ENCODE results near the gene CENPA.
"Not testable (repeated sequence)": the region's sequence is repeated elsewhere in the genome, so short reads cannot be mapped to it uniquely, and the experiment has no call there.

The CENPA gene

DNA sequence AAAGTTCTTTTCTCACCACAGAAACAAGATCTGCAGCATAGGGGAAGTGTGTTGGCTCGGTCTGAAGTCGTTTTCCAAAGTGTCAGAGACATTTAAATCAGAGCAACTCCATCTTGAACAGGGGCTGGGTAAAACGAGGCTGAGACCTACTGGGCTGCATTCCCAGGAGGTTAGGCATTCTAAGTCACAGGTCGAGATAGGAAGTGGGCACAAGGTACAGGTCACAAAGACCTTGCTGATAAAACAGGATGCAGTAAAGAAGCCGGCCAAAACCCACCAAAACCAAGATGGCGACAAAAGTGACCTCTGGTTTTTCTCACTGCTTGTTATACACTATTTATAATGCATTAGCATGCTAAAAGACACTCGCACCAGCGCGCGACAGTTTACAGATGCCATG, 24.9 kb upstream of the CENPA start:
- DNase-seq (ENCODE audit: low read depth), result not testable (repeated sequence)

DNA sequence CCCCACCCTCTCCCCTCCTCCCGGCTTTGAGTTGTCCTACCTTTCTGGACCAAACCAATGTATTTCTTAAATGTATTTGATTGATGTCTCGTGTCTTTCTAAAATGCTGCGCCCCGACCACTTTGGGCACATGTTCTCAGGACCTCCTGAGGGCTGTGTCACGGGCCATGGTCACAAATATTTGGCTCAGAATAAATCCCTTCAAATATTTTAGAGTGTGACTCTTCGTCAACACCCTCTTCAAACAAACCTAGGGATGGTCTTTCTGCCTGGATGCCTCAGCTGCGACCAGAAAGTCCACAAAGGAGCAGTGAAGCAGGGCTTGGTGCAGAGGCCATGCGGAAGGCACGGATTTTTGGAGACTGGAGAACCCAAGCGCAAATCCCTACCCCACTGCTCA, 22.8 kb upstream of the CENPA start:
- DNase-seq (ENCODE audit: low read depth), result no peak

DNA sequence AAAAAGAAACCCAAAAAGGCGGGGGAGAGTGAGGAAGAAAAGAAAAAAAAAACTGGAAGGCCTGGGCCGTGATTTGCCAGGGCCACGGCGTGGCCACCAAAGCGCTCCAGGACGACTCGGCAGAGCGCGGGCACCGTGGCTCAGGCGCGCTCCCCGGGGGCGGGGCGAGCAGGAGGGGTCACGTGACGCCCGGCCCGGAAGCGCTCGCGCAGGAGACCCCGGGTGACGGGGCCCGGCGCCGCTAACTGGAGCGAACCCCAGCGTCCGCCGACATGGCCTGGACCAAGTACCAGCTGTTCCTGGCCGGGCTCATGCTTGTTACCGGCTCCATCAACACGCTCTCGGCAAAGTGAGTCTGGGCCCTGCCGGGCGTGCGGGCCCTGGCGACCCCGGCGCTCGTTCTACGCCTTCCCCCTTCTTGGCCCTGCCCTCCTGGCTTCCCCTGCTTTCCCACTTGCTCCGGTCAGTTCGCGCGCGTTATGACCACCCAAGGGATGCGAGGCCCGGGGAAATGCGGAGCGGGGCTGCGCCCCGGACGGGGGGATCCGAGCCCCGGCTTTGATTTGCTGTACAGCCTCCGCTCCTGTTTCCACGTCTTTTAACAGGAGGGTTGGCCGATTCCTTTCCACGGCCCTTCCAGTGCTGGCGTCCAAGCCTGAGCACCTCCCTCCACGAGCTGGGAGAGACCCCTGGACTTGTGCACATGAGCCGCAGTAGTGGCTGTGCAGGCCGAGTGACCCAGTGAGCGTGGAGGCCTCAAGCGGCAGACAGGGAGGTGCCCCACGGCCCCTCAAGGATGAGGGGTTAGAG, 21.6 kb upstream of the CENPA start, which contains the start of gene SLC35F6:
TSS of gene SLC35F6 (plus strand) at position 207 of the 810 bp plus-strand sequence. CDS start at position 273, 66 bp downstream.
- DNase-seq (ENCODE audit: low read depth), result peak; percentile 75

DNA sequence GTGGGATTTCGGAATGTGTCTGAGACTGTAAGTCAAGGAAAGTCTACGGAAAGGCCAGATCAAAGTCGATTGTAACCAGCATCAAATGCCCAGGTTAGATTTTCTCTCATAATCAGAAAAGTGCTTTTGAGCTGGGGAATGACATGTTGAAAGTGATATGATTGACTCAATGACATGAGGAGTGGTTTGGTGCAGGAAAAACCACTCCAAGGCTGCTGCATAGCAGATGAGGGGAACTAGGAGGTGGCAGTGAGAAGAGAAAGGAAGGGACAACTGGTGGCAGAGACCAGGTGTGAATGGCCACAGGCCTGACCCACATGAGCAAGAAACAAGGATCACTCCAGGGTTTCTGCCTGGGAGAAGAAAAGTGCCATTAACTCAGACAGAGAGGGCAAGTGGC, 20.9 kb upstream of the CENPA start:
- no peak for DNase-seq (ENCODE audit: low read depth)

DNA sequence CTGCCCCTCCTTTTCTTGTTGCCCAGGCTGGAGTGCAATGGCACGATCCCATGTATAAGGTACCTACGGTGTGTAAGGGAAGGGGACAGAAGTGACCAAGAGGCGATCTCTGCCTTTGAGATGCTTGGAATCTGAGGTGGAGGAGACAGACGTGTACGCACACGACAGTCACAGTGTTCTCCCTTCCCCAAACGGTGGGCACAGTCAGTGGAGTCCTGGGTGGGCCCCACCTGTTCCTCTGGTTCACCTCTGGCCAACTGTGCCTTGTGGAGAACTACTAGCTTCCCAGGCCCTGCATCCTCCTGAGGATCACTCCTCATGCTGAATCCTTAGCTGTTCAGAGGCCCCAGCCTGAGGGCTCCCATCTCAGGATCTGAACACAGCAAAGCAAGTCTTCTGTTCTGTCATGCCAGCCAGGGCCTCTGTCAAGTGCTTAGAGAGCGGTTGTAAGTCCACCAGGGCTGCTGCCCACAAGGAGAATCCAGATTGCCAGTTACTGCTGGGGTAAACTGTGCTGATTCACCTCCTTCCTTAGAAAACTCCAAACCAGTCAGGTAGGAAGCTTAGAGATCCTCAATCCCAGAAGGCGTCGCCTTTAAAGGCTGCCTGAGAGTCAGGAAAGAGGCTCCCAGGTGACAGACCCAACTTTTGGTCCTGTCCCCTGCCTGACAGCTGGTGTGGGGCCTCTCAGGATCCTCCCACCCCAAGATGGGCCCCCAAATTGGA, 20.2 kb upstream of the CENPA start:
- DNase-seq (ENCODE audit: low read depth), result no peak

DNA sequence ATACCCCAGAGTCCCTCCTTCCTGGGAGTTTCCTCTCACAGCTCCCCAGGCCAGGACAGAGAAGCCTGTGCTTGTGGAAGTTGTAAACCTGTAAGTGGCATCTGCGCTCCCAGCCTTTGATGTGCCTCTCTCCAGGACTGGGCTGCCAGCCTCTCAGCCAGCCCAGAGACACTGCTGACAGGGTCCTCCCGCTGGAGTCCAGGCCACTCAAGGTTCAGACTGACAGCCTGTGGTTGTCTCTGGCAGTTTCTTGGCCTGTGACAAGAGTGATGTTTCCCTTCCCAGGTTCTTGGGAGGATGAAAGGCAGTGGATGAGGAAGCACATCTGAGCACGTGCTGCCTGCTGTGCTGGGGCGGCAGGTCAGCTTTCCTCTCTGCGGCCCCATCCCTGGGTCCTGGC, 18.7 kb upstream of the CENPA start:
- no peak for DNase-seq (ENCODE audit: low read depth)

DNA sequence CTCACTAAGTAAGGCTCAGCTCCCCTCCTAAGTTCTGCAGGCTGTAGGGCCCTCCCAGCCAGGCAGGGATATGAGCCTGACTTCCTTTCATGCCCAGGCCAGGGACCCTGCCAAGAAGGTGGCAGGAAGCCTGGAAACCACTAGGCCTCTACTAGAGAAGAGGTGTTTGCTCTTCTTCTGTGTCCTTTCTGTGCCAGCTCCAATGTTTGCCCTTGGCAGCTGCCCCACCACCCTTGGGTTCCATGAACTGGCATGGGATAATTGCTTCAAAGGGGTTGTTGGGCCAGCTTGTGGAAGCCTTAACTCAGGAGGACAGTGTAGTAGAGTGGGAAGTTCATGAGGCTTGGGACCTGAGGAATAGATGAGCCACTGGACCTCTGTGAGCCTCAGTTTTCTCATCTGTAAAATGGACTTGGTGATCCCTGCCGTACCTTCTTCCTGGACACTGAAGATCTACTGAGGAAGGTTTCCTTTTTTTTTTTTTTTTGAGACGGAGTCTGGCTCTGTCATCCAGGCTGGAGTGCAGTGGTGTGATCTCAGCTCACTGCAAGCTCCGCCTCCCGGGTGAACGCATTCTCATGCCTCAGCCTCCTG, 17.9 kb upstream of the CENPA start:
- no peak for DNase-seq (ENCODE audit: low read depth)

DNA sequence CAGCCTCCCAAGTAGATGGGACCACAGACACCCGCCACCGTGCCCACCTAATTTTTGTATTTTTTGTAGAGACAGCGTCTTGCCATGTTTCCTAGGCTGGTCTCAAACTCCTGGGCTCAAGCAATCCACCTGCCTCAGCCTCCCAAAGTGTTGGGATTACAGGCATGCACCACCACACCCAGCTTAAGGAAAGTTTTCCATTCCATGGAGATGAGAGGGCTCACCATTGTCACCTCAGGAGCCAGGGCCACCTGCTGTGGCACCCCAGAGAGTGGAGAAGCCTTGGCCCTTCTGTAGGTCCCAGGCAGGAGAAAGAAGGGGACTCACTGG, 17.1 kb upstream of the CENPA start:
- DNase-seq (ENCODE audit: low read depth), result no peak

DNA sequence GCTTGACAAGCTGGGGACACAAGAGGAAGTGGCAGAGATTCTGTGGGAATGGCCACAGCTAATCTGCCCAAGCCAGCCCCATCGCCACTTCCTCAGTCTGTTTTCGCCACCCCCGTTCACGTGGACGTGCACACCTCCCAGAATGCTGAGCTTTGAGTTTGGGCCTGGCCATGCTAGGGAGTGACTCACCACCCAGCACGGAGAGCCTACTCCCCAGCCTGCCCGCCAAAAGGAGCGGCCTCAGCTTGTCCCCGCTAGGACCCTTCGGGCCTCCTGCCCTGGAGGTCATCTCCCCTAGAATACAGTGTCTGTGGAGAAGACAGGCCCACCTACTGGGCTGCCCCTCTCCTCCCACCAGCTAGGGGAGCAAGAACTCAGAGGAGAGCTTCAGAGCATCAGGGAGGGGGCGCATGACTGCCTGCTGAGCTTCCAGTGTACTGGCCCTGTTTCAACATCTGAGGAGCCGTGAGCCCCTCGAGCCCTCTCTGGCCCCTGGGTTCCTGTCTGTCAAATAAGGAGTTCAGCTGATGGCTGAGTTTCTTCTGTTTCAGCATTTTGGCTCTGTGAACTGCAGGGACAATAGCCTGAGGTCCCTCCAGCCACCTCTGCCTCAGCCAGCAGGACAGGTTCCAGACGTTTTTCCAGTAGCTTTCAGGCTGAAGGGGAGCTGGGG, 16.6 kb upstream of the CENPA start:
- no peak for DNase-seq (ENCODE audit: low read depth)

DNA sequence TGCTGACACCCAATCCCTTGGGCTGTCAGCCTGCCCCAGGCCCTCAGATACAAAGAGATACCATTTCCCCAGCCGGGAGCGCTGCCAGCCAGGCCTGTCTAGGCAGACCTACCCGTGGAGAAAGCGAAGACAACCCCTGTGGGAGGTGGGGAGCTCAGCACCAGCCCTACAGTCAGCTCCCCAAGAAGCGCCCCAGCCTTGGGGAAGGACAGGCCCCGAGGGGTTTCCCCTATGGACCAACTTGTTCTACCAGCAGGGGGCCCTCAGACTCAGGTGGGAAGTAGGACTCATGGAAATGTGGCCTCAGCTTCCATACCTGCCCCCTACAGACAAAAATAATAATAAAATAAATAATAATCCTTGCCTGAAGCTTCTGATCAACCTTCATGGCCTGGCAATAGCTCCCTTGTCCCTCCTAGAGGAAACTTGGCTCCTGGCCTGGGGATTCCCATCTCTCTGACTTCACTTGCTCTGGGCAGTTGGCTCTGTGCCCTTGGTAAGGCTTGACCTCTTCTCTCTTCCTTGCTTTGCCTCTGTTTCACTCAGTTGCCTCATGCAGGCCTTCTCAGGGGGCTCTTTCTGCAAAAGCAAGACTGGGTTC, 14.8 kb upstream of the CENPA start:
- DNase-seq (ENCODE audit: low read depth), result no peak

DNA sequence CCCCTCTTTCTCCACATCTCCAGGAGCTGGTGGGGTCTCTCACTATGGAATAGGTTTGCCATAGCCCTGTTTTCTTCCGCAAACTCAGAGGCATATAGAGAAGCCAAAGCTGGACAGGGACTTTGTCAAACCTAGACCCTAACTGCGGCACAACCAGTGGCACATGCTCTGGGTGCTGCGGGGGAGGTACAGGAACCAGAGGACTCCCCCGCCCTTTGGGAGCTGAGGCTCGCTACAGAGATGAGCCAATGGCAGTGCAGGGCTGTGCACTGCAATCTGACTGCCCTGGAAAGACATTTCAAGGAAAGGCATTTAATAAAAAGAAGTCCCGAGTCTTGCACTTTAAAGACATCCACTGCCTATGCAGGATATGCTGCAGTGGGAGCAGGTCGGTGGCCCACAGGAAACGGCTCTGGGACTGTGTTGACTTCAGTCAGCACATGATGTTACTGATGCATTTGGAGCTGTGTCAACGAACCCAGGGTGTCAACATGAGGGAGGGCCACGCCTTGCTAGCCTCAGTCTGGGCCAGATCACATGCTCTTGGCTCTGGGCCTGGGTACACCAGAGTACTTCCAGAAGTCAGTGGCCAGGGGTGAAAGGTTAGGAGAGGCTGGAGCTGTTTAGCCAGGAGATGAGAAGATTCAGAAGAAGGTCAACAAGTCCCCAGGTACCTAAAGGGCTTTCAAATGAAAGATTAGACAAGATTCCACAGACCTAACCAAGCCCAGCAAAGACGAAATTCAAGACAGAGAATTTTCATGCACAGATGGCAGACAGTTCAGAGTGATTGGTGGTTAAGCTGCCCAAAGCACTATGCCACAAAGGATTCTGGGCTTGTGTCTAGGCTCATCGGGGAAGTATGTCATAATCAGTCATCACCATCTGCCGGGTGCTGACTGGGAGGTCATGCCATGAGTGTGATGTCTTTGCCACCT, 13.5 kb upstream of the CENPA start:
- no peak for DNase-seq (ENCODE audit: low read depth)

DNA sequence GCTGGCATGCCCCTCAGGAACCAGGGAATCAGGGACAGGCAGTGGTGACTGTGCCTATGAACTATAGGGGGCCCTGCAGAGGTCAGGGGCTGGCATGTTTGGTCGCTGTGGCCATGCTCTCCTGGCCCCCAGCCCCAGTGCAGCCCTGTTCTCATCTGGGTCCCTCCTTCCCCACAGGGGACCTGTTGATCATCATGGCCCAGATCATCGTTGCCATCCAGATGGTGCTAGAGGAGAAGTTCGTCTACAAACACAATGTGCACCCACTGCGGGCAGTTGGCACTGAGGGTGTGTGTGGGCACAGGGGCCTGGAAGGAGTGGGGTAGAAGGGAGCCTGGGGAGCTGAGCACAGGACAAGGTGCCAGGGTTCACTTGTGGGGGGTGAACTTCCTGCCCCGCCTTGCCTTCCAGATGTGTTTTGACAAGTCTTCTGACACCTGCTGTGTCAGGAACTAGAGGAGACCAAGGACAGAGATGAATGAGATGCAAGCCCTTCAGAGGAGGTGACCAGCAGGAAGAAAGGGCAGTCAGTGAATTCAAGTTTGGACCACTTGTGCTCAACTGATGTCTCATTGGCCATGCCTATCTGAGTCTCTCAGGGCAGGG, 9.6 kb upstream of the CENPA start:
- DNase-seq (ENCODE audit: low read depth), result no peak

DNA sequence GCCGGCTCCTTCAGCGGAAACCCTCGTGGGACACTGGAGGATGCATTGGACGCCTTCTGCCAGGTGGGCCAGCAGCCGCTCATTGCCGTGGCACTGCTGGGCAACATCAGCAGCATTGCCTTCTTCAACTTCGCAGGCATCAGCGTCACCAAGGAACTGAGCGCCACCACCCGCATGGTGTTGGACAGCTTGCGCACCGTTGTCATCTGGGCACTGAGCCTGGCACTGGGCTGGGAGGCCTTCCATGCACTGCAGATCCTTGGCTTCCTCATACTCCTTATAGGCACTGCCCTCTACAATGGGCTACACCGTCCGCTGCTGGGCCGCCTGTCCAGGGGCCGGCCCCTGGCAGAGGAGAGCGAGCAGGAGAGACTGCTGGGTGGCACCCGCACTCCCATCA, 7.8 kb upstream of the CENPA start:
- DNase-seq (ENCODE audit: low read depth), result no peak

DNA sequence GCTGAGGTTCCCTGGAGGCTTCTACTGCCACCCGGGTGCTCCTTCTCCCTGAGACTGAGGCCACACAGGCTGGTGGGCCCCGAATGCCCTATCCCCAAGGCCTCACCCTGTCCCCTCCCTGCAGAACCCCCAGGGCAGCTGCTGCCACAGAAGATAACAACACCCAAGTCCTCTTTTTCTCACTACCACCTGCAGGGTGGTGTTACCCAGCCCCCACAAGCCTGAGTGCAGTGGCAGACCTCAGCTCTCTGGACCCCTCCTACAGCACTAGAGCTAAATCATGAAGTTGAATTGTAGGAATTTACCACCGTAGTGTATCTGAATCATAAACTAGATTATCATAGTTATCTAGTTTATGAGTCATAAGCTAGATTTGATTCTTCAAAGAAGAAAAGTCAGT, 7.3 kb upstream of the CENPA start:
- no peak for DNase-seq (ENCODE audit: low read depth)

DNA sequence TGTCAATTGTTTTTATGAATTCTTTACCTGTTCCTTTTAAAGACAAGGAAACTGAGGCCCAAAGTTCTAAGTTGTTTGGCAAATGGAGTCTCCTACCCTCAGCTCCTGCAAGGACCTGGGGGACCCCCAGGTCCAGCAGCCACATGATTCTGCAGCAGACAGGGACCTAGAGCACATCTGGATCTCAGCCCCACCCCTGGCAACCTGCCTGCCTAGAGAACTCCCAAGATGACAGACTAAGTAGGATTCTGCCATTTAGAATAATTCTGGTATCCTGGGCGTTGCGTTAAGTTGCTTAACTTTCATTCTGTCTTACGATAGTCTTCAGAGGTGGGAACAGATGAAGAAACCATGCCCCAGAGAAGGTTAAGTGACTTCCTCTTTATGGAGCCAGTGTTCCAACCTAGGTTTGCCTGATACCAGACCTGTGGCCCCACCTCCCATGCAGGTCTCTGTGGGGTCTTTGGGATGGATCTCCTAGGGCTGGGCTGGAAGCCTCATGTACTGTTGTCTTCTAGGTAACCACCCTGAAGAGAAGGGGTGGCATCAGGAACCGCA, 5.6 kb upstream of the CENPA start:
- no peak for DNase-seq (ENCODE audit: low read depth)

DNA sequence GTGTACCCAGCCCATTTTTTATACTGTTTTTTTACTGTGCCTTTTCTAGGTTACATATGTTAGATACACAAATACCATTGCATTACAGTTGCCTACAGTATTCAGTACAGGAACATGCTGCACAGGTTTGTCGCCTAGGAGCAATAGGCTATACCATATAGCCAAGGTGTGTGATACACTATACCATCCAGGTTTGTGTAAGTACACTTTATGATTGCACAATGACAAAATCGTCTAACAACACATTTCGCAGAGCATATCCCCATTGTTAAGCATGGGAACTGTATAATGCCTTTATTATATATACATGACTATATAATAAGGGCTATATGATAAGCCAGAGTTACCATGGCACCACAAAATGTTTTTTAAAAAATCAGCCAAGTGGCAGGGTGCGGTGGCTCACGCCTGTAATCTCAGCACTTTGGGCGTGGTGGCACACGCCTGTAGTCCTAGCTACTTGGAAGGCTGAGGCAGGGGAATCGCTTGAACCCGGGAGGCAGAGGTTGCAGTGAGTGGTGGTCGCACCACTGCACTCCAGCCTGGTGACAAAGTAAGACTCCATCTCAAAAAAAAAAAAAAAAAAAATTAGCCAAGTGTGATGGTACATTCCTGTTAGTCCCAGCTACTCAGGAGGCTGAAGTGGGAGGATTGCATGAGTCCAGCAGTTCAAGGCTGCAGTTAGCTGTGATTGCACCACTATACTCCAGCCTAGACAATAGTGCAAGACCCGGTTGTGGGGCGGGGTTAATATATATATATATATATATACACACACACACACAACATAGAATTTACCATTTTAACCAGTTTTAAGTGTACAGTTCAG, 2.8 kb upstream of the CENPA start:
- no peak for DNase-seq (ENCODE audit: low read depth)

DNA sequence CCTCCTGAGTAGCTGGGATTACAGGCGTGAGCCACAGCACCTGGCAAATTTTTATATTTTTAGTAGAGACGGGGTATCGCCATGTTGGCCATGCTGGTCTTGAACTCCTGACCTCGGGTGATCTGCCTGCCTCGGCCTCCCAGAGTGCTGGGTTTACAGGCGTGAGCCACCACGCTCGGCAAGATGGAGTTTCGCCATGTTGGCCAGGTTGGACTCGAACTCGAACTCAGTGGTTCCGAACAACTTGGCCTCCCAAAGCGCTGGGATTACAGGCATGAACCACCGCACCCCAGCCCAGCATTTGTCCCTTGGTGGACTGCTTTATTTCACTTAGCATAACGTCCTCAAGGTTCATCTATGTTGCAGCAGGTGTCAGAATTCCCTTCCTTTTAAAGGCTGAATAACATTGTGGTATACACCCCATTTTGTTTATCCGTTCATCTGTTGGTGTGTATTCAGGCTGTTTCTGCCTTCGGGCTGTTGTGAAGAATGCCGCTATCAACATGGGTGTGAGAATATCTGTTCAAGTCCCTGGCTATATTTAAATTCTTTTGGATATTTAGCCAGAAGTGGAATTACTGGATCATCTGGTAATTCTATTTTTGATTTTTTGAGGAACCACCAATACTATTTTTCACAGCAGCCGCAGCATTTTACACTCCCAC, 1.2 kb upstream of the CENPA start:
- DNase-seq (ENCODE audit: low read depth), result no peak

DNA sequence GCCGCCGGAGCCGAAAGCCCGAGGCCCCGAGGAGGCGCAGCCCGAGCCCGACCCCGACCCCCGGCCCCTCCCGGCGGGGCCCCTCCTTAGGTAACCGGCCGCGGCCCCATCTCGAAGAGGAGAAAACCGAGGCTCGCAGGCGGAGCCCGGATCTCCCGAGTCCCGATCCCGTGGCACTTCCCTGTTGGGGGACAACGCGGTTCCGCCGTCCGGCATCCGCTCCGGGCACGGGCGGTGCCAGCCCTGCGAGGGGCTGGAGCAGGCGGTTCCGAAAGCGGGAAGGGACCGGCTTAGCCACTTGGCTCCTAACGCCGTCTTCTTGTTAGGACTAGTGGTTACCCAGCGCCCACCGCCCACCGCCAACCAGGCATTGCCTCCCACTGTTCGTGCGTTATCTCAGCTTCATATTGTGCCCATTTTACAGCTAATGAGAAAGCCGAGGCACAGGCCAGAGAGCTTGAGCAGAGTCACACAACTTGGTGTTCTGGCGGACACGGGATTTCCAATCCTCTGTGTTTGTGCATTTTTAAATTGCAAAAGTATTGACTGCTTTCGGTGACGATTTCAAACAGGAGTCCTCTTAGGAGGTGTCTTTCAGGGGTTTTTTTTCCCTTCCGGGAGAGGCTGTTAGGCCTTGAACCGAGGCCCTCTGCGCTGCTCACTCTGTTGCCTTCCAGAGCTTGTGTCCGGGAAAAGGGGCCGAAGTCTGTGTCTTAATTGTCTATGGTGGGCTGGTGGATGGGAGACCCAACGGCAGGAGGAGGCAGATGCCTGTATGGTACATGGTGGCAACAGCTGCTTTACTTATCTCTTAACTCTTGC, 562 bp downstream of the CENPA start:
- no peak for DNase-seq (ENCODE audit: low read depth)
